ENCODE data around the gene ECSCR. TPM values are rescaled to one million over a fixed set of nuclear protein-coding genes. Genes with fewer than 3 reads are reported as not detected.

The ECSCR gene
- total and polyA plus RNA-seq, 10 of the 15 experiments (the other 5 are each of a cell fraction or from before 2014, with no cell fraction given), result 0.15 to 0.83 (median 0.23) TPM; not detected in 3

DNA sequence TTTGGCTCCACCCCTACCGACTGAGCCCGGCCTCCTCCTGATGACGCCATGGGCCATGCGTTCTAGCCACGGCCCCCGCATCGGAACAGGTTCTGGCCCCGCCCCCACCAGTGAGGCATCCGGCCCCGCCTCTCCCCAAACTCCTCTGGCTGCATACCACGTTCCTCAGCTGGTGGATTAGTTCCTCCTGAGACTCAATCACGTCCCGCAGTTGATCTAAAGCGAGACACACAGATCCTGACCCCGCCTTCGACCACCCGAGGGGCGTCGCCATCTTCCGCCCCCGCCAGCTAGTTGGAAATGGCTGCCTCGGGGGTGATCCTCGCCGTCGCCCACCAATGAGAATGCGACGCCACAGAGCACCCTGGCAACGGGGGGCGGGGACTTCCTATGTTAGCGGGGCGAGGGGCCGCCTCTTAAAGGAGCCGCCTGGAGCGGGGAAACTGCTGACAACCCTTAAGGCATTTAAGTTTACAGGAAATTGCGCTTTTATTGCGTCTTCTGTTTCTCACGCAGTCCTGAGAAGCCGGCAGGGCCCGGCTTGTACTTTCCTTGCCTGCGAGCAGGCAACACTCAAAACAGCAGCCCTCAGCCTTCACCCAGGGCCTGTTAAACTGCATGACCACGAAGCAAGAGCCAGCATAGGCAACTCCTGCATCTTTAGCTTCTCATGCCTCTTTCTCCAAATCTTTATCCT is 58.6 kb downstream of the ECSCR start, which contains the start of gene SPATA24 (continued):
- no peak for TF ChIP-seq DPF2 (IDR thresholded peaks at IDR 0.05)
- peak; percentile 46; the same call in 1 of the 3 replicates for TF ChIP-seq POU2F2 (IDR thresholded peaks at IDR 0.05; ENCODE audit: borderline replicate concordance, low read depth, low read length)
- TF ChIP-seq SPI1 (IDR thresholded peaks at IDR 0.05; ENCODE audit: borderline replicate concordance, insufficient read depth, low read depth, low read length), result 0 out of 2 replicates have a peak, but pooled peaks have one; percentile 17
- TF ChIP-seq SUPT20H (IDR thresholded peaks at IDR 0.05; ENCODE audit: borderline replicate concordance, control insufficient read depth, low read depth, low read length), result no peak
- TF ChIP-seq BCL11A (IDR thresholded peaks at IDR 0.05; ENCODE audit: low read depth, low read length), result no peak
- TF ChIP-seq ZNF207 (IDR thresholded peaks at IDR 0.05; ENCODE audit: borderline replicate concordance), result no peak; the same call in 1 of the 2 replicates
- TF ChIP-seq SMAD5 (IDR thresholded peaks at IDR 0.05; ENCODE audit: low read depth), result no peak
- TF ChIP-seq MEF2A (IDR thresholded peaks at IDR 0.05; ENCODE audit: insufficient read depth, low read depth, low read length), result no peak
- TF ChIP-seq KLF5 (IDR thresholded peaks at IDR 0.05; ENCODE audit: partially characterized antibody), result no peak

DNA sequence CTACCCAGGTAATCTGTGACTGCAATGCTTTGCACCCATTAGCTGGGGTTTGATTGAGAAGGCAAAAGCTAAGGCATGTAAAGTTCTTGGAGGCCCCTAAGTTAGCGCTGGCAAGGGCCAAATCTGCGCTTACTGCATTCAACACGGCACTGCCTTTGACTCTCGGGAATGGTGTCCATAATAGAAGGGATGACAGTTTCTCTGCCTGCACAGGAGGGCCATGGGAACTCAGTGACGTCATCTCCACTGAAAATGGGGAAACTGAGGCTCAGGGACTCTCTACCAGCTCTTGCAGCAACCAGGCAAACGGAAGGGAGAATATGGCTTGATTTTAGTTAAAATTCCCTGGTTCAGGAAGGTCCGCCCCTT is 59.1 kb downstream of the ECSCR start:
- Histone ChIP-seq H3K9me3 (replicated peaks; ENCODE audit: control insufficient read depth, insufficient read depth, low read length) (no peaks in the 10 kb centered on the region; the same call in 2 of the 3 replicates), H4K20me1 (ENCODE audit: control insufficient read depth, insufficient read depth) (no peaks in the 10 kb centered on the region), H3K4me2 (ENCODE audit: control insufficient read depth, insufficient read depth) (peak overlapping the region; percentile 98), H3K27me3 (replicated peaks in 1 of 2; ENCODE audit: control insufficient read depth in 2 of 2, insufficient read depth in 2 of 2, low read length in 1 of 2) (no peaks in the 10 kb centered on the region), H3K4me3 (peak overlapping the region; percentile 74), H3K79me2 (ENCODE audit: control insufficient read depth, insufficient read depth, low read length) (peaks cover 3% of the 10 kb centered on the region; the same call in 1 of the 2 replicates), H3K27ac (ENCODE audit: control insufficient read depth, insufficient read depth) (peak overlapping the region; percentile 83), H3K9ac (ENCODE audit: control insufficient read depth, insufficient read depth, low read length) (peak overlapping the region; percentile 67), H2AFZ (ENCODE audit: control insufficient read depth, low read depth, low read length) (peak overlapping the region; percentile 70), H3K4me1 (ENCODE audit: control insufficient read depth, insufficient read depth, low read length) (peaks cover 33% of the 10 kb centered on the region), H3K36me3 (ENCODE audit: control insufficient read depth in 2 of 2, insufficient read depth in 2 of 2, low read length in 1 of 2) (no peaks in the 10 kb centered on the region; a peak in 1 of 4 replicates)
- no peak for ATAC-seq
- SMC1A ChIA-PET (ENCODE audit: uncharacterized antibody, unreplicated experiment), result interaction anchor here (1.0 to 5.0 kb wide), 9 partner anchors 11 to 131 kb away, joined by 3 to 19 read pairs (median 6); partner anchors contain the start of genes MZB1 and PAIP2
- intact Hi-C loops (cut with micrococcal nuclease; ENCODE audit: unreplicated experiment) (no loop called here), in situ Hi-C loops (cut with MboI) (no loop called here)
- POLR2A ChIA-PET, result interaction anchor here (0.5 to 7.0 kb wide), 12 partner anchors 10 to 247 kb away, joined by 3 to 74 read pairs (median 3); partner anchors contain the start of genes DNAJC18, MZB1 and PAIP2
- BruUV-seq (replicated peaks), result TSS peak; percentile 88
- FAIRE-seq, result no peak
- 5% methylated on average over 7 of the region's 7 CpGs for WGBS (ENCODE audit: insufficient coverage, insufficient replicate concordance, low lambda C conversion rate, missing lambda C conversion rate)
- RAD21 ChIA-PET (ENCODE audit: unreplicated experiment), result interaction anchor here (0.7 to 3.1 kb wide), 11 partner anchors 12 to 152 kb away, joined by 3 to 17 read pairs (median 7); partner anchors contain the start of genes DNAJC18, MZB1 and PAIP2
- no peak for DNase-seq (ENCODE audit: low read depth, low spot score)
- CTCF ChIA-PET, result interaction anchor here (0.7 to 3.5 kb wide), 17 partner anchors 8 to 248 kb away, joined by 3 to 26 read pairs (median 4); partner anchors contain the start of genes DNAJC18, MATR3 and MZB1
- TF ChIP-seq GABPA (IDR thresholded peaks at IDR 0.05; ENCODE audit: low read depth) (no peak), RBBP5 (conservative IDR thresholded peaks at IDR 0.05) (no peak), YY1 (IDR thresholded peaks at IDR 0.05; ENCODE audit: low read depth, low read length) (no peak), POLR2AphosphoS2 (IDR thresholded peaks at IDR 0.05; ENCODE audit: low read depth, low read length) (no peak), CHD4 (IDR thresholded peaks at IDR 0.05) (no peak)
- TF ChIP-seq, protein P1, sequence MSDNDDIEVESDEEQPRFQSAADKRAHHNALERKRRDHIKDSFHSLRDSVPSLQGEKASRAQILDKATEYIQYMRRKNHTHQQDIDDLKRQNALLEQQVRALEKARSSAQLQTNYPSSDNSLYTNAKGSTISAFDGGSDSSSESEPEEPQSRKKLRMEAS (IDR thresholded peaks at IDR 0.05; ENCODE audit: low read depth, low read length), result no peak
- TF ChIP-seq, protein P2, sequence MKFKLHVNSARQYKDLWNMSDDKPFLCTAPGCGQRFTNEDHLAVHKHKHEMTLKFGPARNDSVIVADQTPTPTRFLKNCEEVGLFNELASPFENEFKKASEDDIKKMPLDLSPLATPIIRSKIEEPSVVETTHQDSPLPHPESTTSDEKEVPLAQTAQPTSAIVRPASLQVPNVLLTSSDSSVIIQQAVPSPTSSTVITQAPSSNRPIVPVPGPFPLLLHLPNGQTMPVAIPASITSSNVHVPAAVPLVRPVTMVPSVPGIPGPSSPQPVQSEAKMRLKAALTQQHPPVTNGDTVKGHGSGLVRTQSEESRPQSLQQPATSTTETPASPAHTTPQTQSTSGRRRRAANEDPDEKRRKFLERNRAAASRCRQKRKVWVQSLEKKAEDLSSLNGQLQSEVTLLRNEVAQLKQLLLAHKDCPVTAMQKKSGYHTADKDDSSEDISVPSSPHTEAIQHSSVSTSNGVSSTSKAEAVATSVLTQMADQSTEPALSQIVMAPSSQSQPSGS (IDR thresholded peaks at IDR 0.05; ENCODE audit: low read length), result peak; percentile 94; the same call in 1 of the 2 replicates
- TF ChIP-seq, protein P3, sequence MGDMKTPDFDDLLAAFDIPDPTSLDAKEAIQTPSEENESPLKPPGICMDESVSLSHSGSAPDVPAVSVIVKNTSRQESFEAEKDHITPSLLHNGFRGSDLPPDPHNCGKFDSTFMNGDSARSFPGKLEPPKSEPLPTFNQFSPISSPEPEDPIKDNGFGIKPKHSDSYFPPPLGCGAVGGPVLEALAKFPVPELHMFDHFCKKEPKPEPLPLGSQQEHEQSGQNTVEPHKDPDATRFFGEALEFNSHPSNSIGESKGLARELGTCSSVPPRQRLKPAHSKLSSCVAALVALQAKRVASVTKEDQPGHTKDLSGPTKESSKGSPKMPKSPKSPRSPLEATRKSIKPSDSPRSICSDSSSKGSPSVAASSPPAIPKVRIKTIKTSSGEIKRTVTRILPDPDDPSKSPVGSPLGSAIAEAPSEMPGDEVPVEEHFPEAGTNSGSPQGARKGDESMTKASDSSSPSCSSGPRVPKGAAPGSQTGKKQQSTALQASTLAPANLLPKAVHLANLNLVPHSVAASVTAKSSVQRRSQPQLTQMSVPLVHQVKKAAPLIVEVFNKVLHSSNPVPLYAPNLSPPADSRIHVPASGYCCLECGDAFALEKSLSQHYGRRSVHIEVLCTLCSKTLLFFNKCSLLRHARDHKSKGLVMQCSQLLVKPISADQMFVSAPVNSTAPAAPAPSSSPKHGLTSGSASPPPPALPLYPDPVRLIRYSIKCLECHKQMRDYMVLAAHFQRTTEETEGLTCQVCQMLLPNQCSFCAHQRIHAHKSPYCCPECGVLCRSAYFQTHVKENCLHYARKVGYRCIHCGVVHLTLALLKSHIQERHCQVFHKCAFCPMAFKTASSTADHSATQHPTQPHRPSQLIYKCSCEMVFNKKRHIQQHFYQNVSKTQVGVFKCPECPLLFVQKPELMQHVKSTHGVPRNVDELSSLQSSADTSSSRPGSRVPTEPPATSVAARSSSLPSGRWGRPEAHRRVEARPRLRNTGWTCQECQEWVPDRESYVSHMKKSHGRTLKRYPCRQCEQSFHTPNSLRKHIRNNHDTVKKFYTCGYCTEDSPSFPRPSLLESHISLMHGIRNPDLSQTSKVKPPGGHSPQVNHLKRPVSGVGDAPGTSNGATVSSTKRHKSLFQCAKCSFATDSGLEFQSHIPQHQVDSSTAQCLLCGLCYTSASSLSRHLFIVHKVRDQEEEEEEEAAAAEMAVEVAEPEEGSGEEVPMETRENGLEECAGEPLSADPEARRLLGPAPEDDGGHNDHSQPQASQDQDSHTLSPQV (IDR thresholded peaks at IDR 0.05), result no peak

Measured in GM12878 (cell line).